Endometrial microvascular endothelial cells (primary cell): ENCODE results near the gene LPP. TPM values are rescaled to one million over a fixed set of nuclear protein-coding genes. Genes with fewer than 3 reads are reported as not detected.

ENCODE experiments used
- in situ Hi-C: cut with HindIII; loops from 2 replicates; pipeline ENCODE4 v1.10.0; 2017; ENCODE audit warnings: low sequenced_read_pairs, low pct_unique_long_range_greater_than_20kb; ENCODE audit errors: inconsistent ontology term
- total RNA-seq: library from RNA; depleted of rRNA; stranded (reverse); fragments of >200 nt; gene quantifications from one replicate; pipeline ENCODE4 v1.2.3, GENCODE V29; 2015; ENCODE audit errors: inconsistent ontology term

LPP gene
- total RNA-seq, 1 donor from 2014 or later = 43.2 TPM

DNA sequence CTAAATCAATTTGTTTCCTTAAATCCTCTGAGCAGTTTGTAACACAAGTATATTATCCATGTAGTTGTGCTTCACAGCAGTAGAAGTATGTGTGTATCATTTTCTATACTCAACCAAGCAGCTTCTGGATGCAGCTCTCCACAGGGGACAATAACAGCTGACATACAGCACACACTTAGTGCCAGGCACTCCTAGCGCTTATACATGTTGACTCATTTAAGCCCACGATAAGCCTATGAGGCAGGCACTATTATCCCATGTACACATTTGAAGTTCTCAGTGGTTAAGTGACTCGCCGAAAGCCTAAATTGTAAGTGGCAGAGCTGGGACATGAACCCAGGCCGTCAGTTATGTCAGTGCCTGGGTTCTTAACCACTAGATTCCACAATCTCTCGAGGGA lies 20.3 kb upstream of the LPP start:
- in situ Hi-C loops = no loop called here

DNA sequence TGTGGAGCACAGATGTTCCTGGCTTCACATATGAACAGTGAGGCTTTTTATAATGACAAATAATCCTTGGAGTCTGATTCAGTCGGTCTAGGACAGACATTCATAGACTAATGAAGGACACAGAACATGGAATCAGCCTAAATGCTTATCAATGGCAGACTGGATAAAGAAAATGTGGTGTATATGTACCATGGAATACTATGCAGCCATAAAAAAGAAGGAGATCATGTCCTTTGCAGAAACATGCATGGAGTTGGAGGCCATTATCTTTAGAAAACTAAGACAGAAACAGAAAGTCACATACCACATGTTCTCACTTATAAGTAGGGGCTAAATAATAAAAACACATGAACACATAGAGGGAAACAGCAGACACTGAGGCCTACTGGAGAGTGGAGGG lies 19.9 kb upstream of the LPP start:
- in situ Hi-C loops = no loop called here

DNA sequence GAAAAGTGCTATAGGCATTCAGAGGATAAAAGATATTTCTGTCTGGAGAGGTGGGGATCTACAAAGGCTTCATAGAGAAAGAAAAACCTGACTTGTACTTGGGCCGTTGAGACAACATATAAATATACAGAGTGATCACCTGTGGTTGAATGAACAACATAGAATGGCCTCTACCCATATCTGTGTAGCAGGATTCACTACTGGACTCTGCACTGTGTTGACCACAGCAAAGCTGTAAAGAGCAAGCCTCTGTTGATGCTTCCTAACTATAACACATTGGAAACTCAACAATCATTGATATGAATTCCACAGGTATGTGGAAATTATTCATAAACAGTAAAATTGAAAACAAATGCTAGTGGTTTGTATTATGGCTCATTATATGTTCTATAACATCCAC lies 19.1 kb upstream of the LPP start:
- in situ Hi-C loops = no loop called here

DNA sequence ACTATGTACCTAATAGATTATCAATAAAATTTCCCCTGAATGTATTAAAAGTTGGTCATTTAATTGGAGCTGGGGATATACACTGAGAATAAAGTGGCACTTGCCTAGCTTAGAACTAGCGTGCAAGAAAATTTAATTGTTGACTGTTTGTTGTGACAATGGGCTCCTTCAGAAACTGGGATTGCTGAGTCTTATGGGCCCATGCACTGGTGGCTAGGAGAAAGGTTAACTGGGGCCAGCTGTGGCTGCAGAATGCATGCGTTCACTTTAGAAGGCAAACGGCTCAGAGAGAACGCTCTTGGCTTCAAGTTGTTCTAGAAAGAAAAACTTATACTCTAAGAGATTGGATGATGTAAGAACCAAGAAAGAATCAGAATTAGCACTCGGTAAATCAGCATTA lies 18.7 kb upstream of the LPP start:
- in situ Hi-C loops = no loop called here

DNA sequence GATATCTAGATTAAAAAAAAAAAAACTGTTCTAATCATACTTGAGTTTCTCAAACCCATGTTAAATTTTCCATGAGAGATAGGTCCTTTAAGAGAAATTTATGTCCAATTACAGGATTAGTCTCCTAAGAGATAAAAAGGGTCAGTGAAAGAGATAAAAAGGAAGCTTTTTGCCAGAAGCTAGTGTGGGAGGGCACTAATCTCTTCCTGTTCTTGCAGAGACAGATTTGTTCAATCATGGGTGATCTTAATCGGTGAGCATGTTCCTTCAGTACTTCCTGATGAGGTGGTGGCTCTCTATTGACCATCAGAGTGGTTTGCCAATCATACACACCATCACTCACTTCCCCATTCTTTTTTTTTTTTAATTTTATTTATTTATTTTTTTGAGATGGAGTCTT lies 16.9 kb upstream of the LPP start:
- in situ Hi-C loops = no loop called here

DNA sequence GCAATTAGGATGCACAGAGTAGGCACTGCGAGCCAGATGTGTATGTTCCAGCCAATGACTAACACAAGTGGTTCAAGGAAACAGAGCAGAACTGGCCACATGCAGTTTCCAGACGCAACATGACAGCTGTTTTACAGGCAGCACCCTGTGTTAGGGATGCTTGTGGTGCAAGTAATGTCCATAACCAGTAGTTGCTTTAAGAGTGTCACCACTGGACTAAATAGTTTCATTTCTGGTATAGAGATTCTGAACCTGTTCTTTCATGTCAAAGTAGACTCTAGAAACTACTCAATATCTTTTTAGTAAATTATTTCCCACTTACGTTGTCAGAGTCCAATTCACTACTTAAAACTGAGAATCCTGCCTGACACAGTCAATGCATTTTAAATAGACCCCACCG lies 14.5 kb upstream of the LPP start:
- in situ Hi-C loops = no loop called here

DNA sequence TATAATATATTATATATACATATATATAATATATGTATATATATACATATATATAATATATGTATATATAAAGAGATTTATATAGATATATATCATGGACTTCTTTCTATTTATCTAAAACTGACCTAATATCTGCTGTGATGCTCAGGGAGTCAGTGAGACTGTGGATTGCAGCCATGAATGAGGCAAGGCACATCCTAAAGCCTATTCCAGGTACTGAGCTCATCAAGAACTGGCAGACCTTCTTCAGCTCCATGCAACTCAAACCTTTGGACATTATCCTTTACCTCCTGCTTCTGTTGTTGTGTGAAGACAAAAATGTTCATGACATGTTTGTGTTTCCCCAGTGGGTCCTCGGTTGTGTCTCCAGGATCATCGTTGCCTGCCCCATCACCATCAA lies 7.7 kb upstream of the LPP start:
- in situ Hi-C loops = no loop called here

DNA sequence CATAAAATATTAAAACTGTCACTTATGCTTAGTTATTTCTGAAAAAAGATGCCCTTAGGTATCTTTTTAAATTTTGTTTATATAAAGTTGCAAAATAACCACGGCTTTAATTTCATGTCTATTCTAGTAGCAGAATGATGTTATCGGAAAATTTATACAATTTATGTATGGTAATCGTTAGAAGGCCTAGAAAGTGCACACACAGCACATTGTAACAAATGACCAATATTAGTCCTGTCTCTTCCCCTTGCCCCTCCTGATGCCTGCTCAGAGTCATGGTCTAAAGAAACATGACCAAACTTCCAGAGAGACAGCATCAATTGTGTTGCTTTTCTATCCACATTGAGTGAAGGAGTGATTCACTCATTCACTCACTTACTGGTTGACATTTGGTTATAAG lies 6.2 kb upstream of the LPP start:
- in situ Hi-C loops = no loop called here

DNA sequence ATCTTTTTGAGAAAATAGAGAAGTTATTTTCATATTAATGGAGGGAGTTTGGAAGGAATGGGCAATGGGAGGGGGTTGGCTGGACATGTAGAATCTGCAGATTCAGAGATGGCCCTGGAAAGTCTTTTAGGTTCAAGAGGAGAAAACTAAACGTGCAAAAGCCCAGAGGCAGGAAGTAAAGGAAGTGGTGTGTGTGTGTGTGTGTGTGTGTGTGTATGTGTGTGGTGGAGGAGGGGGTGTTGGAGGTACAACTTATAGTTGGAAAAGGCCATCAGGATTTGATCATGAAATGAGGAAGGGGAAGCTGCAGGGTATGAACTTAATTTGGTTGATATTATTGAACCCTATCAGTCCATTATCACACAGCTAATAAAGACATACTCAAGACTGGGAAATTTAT lies 5.6 kb upstream of the LPP start:
- in situ Hi-C loops = no loop called here

DNA sequence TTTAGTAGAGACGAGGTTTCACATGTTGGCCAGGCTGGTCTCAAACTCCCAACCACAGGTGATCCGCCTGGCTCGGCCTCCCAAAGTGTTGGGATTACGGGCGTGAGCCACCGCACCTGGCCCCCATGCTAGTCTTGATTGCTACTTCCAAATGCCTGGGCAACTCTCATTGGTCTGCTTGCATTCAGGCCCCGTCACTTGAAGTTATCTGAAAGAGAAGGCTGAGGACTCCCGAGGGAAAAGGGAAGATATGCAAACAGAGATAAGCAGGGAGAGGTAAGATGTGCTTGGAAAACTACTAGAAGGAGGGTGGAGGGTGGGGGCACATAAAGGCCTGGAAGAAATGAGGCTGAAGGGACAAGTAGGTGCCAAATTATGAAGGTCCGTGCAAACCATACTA lies 4.4 kb upstream of the LPP start:
- in situ Hi-C loops = no loop called here

DNA sequence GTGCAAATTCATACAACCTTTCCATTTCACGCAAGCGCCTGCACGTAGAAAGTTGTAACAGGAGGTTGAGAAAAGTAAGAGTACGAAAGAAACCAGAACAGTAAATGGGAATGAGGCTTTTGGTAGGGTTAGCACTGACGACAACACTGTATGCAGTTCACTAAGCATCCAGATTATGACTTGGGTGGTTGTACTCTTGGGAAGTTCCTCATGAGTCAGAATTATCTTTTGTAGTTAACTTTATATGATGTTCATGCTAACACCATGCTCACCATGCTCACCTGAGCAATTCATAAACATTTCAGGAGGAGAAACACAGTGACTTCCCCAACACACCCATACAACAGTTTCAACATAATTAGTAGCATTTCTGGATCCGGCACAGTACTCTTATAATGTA lies 3.0 kb upstream of the LPP start:
- in situ Hi-C loops = loop anchor here (10.0 kb wide), 1 partner anchor 406 kb away; the partner anchor contains the start of gene BCL6

DNA sequence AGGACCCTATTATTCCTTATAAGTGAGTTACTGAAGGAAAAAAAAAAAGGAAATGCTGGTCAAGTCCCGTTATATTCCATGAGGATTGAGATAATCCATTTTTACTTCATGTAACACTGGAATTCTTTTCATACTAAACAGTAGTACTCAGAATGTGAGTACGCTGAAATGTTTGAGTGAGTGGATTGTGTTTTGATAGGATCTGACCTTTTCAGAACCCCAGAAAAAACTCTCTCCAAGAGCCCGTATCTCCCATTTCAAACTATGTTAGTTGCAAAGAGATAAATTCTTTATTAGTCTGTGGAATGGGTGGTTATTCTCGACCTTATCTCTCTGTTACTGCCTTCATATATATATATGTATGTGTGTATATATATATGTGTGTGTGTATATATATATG lies 2.5 kb upstream of the LPP start:
- in situ Hi-C loops = loop anchor here (10.0 kb wide), 1 partner anchor 407 kb away; the partner anchor contains the start of gene BCL6

DNA sequence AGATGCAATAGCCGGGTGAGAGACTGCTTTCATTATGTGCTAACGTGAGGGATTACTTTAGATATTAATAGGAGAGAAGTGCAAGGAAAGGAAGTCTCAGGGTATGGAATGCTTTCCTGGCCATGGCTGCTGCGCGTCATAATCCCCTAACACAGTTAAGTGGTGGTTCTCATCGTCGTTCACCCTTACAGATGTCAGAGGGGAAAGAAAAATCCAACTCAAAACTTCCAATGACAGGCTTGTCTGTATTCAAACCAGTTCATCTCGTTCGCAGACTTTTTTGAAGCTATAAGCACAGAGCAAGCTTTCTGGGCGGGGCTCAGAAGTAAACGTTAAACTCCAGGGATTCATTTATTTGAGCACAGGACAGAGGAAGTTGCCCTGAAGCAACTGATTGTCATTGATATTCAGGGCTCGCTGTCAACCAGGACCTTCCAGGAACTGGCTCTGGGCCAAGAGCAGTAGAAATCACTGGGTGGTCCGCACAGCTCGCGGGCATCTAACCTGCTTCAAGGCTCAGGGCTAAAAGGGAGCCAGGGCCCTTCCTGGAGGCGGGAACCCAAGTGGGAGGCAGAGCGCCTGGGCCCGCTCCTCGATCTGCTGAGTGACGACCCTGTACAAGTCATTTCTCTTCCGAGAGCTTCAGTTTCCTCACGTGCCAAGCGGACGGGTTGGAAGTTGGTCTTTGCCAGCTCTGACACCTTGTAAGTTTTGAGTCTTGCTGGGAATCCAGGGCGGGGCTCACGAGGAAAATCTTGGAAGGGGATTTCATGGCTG lies 1.1 kb upstream of the LPP start:
- in situ Hi-C loops = loop anchor here (10.0 kb wide), 1 partner anchor 408 kb away; the partner anchor contains the start of gene BCL6

DNA sequence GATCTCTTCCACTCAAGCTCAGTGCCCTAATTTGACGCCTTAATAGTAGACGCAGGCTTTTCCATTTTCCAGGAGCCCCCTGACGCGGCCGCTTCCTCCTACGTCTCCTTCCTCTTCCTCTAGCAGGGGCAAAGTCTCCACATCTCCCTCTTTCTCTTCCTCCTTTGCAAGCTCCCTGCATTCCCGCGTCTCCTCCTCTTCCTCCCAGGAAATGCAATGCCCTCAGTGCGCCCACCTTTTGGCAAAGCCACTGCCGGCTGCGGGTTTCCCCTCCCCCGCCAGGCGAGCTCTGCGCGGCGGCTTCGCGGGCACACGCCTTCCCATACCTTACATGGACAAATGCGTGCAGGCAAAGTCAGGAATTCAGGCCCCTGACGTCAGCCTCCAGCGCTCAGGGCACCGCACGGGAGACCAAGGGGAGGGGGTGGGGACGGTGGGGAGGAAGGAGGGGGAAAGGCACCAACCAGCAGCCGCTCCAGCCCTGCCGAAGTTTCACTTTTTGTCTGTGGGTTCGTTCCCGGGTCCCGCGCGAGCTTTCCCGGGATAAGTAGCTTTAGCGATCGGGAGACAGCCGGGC lies 432 bp upstream of the LPP start:
- in situ Hi-C loops = loop anchor here (10.0 kb wide), 1 partner anchor 409 kb away; the partner anchor contains the start of gene BCL6

DNA sequence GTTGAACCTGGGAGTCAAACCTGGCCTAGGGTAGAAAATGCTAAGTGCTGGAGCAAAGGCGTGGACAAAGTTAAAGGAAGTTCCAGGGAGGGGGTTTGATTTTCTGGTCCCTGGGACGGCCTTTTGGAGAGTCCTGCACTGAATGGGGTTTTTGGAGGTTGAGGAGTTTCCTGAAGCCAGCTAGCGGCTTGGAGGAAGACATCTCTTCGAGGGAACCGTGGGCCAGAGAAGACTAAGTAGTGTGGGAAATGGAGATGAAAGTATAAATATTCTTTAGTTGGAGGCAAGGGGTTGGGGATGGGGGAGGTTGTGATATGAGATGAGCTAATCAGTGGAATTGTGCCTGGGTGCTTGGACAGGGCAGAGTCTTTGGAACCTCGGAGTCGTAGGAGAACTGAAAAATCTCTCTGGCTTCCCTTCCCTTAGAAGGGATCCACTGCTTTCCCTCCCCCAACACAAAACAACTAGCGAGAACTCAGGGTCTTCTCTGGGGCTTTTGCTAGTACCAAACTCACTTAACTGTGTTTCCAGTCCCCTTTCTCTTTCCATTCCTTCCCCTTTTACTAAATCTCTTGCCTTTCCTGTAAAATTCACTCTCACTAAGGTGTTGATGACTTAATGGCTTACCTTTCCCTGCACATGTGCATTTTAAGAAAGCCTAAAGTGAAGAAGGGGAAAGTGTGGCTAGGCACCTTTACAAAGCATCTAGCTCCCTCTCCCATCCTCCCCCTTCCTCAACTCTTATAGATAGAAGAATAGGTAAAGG lies 1.0 kb downstream of the LPP start:
- in situ Hi-C loops = loop anchor here (10.0 kb wide), 1 partner anchor 410 kb away; the partner anchor contains the start of gene BCL6

DNA sequence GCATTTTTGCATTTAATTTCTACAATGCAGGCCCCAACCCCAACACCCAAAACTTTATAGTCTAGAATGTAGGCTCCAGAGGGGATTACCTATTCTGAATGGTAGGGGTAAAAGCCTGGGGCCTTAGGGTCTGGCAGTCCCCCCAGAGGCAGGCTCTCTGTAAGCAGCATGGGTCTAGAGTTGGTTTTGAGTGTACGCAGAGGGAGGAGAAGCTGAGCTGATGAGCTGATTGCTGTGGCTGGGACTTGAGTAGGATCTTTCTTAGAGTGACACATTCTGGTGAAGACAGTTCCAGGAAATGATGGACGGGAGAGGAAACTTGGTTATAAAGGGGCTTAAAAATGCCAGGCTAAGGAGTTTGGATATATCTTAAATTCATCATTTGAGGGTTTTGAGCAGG lies 2.1 kb downstream of the LPP start:
- in situ Hi-C loops = loop anchor here (10.0 kb wide), 1 partner anchor 411 kb away; the partner anchor contains the start of gene BCL6

DNA sequence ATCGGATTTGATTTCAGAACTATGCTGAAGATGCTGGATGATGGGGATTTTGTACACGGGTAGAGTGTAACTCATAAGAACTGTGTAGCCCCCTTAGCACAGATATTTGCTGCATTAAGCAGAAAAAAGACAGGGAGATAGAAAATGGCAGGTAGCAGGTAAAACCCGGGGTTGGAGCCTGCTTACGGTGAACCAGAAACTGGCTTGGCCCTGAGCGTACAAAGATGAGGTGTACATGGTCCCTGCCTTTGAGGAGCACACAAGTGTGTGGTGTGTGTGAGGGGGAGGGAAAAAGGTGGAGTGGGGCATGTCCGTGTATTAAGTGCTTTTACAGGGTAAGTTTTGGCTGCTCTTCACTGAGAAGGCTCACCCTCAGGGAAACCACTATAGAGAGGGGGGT lies 3.5 kb downstream of the LPP start:
- in situ Hi-C loops = loop anchor here (10.0 kb wide), 1 partner anchor 413 kb away; the partner anchor contains the start of gene BCL6

DNA sequence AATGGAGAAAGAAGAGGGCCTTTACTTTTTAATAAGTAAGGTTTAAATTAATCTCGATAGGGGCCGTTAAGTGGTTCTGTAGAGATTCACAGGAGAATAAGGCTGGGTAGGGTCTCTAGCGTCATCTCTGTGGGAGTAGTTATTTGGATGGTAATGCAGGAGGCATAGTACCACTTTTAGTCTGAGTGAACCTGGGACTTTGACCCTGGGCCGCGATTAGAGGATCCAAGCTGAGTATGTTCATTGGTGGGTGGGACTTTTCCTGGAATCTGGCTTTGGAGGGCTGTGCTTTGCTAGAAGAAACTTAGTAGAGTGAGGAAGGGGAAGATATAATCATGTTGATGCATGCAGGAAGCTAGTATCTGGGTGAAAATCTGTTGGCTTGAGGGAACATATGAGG lies 4.0 kb downstream of the LPP start:
- in situ Hi-C loops = loop anchor here (10.0 kb wide), 1 partner anchor 413 kb away; the partner anchor contains the start of gene BCL6

DNA sequence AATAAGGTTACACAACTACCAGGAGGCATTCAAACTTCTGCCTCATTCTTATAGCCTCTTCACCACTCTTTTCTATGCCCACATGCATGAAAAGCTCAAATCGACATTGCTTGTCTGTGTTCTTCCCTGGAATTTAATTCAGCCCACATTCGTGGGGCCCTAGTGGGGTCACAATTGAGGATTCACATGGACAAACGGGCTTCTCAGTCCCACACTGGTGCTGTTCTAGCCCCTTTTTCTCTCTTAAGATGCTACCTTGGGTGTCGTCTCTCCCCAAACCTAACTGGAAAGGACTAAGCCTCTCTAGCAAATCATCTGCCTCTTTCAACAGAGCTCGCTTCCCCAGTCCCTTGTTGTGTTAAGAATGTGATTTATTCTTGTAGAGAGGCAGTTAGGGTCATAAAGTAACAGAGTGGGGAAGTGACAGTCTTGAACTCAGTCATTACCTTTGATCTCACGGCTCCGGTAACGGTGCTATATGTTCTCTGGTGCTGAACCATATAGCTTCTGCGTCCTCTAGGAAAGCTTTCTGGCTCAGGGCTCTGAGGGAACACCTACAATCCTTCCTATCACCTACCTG lies 4.9 kb downstream of the LPP start:
- in situ Hi-C loops = loop anchor here (10.0 kb wide), 1 partner anchor 414 kb away; the partner anchor contains the start of gene BCL6
